Keratinocyte (primary cell): ENCODE measurements around the gene MBIP.

Experiments
- EZH2 ChIP-seq: IDR thresholded peaks from one replicate; pipeline ENCODE4 v1.6.1; 2012; ENCODE audit warnings: inconsistent platforms, mild to moderate bottlenecking, low read length, moderate library complexity
- TF ChIP-seq, protein P1 (sequence below), 3 experiments: IDR thresholded peaks in 1 of 3; conservative IDR thresholded peaks in 1 of 3; optimal IDR thresholded peaks in 1 of 3; 2 replicates in 2 of 3; 3 replicates in 1 of 3; pipeline versions ENCODE3 to v1.5.1; 2011; ENCODE audit warnings: low read length in 3 of 3, mild to moderate bottlenecking in 3 of 3, moderate library complexity in 2 of 3, control low read depth in 1 of 3, inconsistent platforms in 1 of 3; ENCODE audit not compliant: insufficient read depth in 2 of 3; ENCODE audit errors: extremely low read depth in 1 of 3

DNA sequence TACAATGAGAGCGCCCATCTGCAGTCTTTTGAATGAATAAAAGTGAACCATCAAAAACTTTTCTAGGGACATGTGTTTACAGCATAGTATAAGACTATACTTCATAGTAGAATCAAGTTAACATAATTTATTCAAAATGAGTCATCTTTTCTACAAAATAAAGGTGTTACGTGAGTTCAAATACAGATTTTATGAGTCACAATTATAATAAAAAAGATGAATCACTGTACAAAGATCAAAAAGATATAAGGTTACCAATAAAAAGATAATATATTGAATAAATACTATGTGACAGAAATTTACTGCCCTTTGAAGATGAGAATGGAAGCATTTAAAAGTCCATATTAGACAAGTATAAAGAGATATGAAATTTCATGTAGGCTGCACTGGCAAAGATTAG lies 2.8 kb downstream of the MBIP start:
- TF ChIP-seq EZH2, result no peak
- TF ChIP-seq, protein P1, sequence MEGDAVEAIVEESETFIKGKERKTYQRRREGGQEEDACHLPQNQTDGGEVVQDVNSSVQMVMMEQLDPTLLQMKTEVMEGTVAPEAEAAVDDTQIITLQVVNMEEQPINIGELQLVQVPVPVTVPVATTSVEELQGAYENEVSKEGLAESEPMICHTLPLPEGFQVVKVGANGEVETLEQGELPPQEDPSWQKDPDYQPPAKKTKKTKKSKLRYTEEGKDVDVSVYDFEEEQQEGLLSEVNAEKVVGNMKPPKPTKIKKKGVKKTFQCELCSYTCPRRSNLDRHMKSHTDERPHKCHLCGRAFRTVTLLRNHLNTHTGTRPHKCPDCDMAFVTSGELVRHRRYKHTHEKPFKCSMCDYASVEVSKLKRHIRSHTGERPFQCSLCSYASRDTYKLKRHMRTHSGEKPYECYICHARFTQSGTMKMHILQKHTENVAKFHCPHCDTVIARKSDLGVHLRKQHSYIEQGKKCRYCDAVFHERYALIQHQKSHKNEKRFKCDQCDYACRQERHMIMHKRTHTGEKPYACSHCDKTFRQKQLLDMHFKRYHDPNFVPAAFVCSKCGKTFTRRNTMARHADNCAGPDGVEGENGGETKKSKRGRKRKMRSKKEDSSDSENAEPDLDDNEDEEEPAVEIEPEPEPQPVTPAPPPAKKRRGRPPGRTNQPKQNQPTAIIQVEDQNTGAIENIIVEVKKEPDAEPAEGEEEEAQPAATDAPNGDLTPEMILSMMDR (optimal IDR thresholded peaks at IDR 0.05 in 1 of 3, IDR thresholded peaks at IDR 0.05 in 1 of 3, conservative IDR thresholded peaks at IDR 0.05 in 1 of 3; ENCODE audit: extremely low read depth in 1 of 3, insufficient read depth in 2 of 3, low read length in 3 of 3), result no peak
